Measurements from ENCODE around the gene COQ8B.

- TF ChIP-seq, protein P1, sequence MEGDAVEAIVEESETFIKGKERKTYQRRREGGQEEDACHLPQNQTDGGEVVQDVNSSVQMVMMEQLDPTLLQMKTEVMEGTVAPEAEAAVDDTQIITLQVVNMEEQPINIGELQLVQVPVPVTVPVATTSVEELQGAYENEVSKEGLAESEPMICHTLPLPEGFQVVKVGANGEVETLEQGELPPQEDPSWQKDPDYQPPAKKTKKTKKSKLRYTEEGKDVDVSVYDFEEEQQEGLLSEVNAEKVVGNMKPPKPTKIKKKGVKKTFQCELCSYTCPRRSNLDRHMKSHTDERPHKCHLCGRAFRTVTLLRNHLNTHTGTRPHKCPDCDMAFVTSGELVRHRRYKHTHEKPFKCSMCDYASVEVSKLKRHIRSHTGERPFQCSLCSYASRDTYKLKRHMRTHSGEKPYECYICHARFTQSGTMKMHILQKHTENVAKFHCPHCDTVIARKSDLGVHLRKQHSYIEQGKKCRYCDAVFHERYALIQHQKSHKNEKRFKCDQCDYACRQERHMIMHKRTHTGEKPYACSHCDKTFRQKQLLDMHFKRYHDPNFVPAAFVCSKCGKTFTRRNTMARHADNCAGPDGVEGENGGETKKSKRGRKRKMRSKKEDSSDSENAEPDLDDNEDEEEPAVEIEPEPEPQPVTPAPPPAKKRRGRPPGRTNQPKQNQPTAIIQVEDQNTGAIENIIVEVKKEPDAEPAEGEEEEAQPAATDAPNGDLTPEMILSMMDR (conservative IDR thresholded peaks at IDR 0.05), result no peak
- no peak for TF ChIP-seq EZH2 (IDR thresholded peaks at IDR 0.05; ENCODE audit: low read depth)
Observed at GRCh38 chr19:40709817-40710216, 6.9 kb downstream of the COQ8B start.
